HG02610 (cell line): ENCODE results near the gene PYGL.
A peak's percentile ranks its signal among the peaks of the same experiment; 100 is the strongest.
"Not testable (repeated sequence)": the region's sequence is repeated elsewhere in the genome, so short reads cannot be mapped to it uniquely, and the experiment has no call there.

Experiments used
- ATAC-seq: cut with Tn5 transposase; IDR thresholded peaks from one replicate; pipeline ENCODE4 v1.9.1; 2021; ENCODE audit warnings: mild to moderate bottlenecking, moderate library complexity; ENCODE audit not compliant: unreplicated experiment

PYGL gene

DNA sequence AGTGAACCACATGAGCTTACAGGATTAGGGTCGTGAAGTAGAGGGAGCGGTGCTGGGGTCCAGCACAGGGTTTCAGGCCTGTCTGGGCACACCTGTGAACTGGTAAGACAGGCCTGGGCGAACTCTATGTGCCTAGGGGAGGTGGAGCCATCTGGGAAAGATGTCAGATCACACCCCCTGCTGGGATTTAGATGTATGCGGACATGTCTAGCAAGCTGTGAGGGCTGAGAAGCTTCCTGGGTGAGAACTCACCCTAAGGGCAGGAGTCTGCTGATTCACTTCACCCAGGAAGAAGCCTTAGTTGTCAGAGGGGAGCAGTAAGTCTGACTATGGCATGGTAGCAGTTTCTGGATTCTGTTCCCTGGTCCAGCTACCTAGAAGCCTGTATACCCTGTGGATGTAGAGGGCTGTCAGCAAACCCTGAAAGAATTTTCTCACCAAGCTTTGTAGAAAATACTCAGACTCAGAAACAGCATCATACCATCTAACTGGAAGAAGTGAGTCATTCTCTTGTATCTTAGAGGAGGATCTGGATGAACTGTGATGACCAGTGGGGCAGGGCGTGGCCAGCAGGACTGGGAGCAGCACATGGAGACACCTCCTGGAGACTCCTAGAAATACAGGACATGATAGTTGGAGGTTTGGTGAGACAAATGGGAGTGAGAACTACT, 11.2 kb upstream of the PYGL start:
- ATAC-seq, result no peak

DNA sequence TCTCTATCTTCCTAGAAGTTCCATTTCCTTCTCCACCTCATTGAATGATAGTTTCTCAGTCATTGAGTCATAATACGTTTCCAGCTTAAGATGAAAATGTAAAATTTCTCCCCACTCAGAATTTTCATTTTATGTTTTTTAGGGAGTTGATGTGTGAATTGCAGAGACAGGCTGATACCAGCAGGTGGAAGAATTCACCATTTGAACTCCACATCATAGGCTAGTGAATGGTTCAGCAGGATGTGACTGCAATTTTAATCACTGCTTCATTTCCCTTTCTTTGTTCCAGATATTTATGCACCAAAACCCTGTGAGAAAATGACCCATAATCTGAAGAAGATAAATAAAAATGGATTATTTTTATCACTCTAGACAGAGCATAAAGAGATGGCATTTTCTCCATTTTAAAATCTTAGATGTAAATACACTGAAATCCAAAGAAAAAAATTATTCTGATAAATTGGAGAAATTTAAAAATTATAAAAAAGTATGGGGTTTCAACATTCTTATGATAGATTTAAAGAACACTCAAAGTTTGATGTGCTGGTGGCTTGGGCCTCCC, 10.6 kb upstream of the PYGL start:
- no peak for ATAC-seq

DNA sequence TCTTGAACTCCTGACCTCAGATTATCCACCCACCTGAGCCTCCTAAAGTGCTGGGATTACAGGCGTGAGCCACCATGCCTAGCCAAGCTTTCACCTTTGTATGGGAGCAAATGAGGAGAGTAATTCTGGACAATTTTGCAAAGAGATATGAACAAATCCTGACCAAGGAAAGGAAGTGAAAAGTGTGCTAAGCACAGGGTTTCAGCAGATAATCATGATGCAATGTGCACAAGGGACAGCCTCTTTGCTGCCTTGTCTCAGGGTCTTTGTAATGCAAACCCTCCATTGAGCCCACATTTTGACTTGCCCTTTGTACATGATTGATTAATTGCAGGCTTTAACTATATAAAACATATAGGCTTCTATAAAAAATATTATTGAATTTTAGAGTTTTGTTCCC, 9.2 kb upstream of the PYGL start:
- no peak for ATAC-seq

DNA sequence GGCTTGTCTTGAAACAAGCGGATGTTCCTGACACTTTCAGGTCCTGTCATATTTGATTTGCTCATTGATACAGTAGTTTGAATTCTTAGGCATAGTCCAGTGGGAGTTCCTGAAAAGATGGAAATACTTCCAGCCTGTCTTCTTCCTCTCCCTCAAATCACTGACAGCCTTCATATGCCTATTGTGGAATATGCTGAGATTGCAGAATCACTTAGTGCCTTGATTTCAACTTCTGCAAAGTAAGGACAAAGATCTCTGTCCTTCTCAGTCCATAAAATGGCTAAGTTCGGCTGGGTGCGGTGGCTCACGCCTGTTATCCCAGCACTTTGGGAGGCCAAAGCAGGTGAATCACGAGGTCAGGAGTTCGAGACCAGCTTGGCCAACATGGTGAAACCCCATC, 6.7 kb upstream of the PYGL start:
- no peak for ATAC-seq

DNA sequence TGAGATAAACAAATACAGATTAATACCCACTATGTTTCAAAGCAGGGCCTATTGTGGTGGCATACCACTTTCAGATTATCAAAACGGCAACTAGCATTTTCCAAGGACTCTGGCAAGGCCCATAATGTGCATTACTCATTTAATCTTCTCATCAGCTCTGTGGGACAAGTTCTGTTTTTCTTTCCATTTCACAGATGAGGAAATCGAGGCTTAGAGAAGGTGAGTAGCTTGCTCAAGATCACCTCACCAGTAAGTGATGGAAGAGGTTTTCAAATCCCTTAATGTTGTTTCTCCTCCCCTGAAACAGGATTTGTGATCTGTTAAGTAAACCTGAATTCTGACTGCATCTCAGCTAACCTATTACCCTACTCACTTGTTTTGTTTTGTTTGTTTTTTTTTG, 3.9 kb upstream of the PYGL start:
- ATAC-seq, result no peak

DNA sequence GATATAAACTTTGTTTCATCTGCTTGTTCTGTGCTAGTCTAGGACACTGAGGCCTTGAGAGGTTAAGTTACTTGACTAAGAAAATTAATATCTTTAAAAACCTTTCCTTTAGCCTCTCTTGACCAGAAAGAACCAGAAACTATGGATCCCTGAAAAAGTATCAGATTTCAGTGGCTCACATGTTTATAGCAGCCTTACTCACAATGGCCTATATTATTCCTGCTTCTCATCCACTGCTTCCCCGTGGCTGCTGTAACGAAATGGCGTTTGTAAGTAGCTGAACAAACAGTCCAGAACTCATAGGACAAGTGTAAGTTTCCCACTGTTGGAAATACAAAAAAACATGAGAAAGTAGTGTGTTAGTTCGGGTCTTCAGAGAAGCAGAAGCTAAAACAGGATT, 3.2 kb upstream of the PYGL start:
- no peak for ATAC-seq

DNA sequence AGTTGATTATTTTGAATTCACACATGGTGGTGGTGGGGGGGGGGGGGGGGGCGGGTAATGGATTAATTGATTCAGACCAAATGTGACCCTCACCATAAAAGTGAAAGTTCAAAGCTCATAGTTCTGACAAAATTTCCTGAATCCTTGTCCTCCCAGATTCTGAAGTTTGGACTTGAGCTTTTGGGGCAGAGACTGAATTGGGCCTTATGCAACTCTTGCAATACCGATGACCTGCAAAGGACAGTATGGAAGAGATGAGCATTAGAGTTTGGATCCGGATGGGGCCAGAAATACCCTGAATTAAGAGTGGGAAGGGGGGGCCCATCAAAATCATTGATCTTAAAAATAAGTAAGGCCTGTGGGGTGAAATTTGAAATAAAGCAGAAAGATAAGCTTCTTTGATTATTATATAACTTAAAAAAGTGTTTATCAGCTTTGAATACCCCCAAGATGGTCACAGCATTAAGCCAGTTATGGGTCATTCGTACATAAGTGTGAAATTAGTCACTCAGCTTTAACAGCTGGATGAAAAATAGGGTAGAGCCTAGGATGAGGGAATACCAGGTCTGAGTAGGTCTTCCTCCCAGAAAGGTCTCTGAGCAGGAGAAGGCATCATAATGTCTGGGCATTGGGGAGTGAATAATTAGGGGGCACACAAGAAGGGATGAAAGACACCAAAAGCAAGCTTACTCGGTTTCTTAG, 2.1 kb upstream of the PYGL start:
- no peak for ATAC-seq

DNA sequence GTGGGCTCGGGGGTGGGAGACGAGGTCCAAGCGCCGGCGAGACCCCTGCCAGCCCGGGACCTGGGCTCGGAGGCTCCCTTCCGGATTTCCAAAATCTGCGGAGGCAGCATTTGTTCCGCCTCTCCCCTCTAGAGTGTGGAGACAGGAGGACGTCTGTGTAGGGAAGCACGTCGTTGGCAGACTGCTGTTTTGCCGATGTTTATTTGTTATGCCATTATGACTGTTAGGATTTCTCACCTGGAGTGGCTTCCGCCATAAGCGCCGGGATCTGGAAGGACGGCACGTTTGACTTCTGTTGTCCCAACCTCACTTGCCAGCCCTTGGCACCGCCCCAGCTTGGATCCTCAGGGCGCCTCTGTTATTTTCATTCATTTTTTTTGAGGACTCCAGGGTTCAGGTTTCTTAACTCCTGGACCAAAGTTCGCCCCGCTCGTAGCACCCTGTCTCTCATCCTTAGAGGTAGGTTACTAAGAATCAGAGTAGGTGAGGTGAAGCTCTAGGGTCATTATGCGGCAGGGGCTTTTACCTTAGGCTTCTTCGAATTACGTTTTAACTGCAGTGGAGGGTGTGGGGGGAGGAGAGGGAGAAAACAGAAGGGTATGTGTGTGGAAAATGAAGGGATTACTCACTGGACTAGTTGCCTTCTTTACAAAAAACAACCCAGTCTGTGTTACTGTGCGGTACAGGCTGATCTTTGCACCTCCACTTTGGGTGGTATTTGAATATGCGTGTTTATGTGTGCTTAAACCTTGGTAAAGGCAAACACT, 547 bp upstream of the PYGL start:
- ATAC-seq, result no peak

DNA sequence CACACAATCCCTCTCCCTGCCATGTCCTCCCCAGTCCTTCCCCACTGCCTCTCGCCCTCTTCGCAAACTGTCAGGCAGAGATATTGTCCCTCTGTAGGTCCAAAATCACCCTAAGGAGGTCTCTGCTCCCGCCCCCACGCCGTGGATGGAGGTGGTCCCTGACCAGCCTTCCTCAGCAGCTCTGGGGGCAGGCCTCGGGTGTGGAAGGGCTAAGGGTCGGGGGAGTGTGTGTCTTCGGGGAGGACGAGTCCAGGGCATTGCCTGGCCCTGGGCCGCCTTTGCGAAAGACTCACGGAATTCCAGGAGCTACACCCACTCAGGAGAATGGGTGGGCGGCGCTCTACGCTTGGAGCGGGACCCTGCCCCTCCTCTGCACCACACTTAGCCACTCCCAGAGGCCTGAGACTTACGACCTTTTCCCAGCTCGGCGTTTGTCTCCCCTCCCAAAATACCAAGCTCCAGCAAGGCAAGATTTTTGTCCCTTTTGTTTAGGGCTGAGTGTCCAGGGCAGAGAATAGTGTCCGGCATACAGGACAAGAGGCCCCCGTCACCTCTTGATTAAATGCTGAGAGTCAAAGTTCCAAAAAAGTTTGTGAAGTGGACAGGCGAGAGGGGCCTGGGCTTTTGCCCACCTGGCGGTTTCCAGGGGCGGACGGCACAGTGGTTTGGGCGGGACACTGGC, 881 bp downstream of the PYGL start:
- no peak for ATAC-seq

DNA sequence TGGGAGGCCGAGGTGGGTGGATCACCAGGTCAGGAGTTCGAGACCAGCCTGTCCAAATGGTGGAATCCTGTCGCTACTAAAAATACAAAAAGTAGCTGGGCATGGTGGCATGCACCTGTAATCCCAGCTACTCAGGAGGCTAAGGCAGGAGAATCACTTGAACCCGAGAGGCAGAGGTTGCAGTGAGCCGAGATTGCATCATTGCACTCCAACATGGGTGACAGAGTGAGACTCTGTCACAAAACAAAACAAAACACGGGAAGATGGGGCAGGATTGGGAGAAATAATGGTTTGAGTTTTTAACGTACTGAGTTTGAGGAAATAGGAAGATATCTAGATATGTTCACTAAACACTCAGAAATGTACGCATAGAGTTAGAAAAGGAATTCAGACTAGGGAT, 2.6 kb downstream of the PYGL start:
- ATAC-seq, result not testable (repeated sequence)

DNA sequence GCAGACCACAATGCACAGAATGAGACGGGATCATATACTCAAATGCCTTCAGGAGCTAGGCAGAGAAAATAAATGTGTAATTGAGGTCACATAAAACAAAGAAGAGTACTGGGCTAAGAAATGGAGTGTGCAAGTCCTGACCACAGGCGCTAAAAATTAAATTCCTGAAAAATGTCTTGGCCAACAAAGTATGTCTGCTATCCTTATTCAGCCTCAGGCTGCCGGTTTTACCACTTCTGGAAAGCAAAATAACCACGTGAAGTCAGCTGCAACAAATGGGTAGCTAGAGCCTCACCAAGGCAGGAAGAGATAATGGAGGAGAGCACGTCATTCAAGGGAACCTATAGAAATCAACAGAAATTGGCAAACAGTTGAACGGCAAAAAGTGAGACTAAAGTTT, 3.1 kb downstream of the PYGL start:
- ATAC-seq, result no peak

DNA sequence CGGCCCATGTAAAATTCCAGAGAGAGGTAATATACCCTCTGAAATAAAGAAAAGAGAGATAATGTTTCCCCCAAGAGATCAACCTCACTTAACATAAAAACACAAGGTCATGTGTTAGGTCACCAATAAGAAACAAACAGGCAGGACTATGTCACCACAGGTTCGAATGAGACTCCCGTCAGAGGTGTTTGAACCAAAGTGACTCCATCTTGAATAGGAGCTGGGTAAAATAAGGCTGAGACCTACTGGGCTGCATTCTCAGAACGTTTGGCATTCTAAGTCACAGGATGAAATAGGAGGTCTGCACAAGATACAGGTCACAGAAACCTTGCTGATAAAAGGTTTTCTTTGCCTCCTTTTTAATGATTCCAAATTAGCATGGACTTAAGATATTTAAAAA, 6.5 kb downstream of the PYGL start:
- ATAC-seq, result no peak

DNA sequence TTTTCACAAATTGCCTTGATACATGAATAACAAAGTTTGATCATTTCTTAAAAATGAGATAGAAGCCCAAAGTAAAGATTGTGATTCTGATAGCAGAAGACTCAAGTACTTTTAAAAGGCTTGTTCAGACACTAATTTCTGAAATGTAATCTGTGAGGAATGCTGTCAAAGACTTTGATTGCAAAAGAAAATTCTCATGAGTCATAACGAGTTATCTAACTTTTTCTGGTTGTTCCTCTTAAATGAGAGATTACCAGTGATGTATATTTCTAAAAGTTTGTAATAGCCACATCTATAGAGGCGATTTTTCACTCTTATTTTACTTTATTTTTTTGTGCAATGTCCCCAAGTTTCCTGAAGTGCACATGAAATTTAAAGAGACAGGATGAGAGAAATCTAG, 7.0 kb downstream of the PYGL start:
- ATAC-seq, result no peak

DNA sequence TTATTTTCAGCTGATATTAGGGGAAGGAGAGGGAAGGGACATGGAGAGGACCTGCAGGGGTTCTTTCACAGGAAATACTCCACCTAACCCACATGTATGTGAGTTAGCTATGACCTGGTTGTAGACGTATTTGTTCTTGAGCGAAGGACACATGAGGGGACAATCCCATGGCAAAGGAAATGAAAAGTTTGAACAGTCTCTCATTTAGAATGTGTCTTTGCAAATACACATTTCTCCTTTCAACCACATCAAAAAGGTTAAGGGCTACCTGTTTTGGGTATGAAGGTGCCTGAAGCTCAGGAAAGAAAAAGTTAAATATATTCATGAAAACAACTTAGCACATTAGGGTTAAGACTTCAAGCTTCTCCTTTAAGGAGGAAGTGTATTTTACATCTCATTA, 7.4 kb downstream of the PYGL start:
- ATAC-seq, result peak; percentile 74

DNA sequence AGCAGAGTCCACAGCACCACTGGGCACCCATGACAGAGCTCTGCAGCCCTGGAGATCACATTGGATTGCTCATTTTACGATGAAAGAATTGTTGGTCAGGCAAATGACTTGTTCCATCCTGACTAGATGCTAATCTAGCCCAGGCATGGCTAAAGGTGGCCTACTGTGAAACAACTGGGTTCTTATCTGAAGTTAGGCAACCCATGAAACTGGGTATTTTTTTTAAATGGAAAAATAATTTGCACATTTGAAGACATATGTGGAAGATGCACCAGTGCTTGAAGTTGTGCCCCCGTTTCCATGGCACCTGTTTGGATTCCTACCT, 8.3 kb downstream of the PYGL start:
- ATAC-seq, result no peak

DNA sequence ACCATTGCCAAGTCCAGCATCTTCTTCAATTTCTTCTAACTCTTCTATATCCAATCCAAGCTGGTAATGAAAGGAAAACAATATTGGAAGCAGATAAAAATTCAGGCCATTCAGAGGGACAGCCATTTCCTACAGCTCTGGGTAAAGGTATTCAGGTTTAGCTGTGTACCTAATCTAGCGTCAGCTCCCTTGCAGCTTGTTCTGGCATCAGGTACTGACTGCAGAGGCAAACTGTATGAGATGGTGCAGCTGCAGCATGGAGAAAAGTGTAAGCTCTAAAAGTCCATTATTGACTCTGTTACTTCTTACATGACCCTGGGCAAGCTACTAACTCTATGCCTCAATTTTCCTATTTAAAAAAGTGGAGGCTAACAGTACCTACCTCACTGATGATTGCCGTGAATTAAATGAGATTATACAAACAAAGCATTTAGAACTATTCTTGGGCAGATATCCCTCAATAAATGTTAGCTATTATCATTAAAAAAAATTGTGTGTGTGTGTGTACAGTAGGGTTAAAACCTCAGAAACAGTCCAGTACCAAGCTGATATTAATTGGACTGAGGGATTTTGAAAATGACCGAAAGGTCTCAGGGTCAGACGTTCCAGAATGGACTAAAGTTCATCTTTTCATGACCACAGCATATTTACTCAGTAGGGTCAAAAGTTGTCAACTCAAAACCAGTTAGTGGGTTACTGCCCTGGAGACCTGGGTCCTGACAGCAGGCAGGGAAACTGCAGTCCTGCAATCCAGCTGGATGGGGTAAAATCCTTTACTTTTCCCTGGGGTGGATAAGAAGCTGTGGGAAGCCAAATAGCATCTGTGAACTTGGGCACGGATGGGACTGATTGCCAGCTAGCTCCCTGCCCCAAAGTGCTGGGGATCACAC, 8.9 kb downstream of the PYGL start:
- no peak for ATAC-seq

DNA sequence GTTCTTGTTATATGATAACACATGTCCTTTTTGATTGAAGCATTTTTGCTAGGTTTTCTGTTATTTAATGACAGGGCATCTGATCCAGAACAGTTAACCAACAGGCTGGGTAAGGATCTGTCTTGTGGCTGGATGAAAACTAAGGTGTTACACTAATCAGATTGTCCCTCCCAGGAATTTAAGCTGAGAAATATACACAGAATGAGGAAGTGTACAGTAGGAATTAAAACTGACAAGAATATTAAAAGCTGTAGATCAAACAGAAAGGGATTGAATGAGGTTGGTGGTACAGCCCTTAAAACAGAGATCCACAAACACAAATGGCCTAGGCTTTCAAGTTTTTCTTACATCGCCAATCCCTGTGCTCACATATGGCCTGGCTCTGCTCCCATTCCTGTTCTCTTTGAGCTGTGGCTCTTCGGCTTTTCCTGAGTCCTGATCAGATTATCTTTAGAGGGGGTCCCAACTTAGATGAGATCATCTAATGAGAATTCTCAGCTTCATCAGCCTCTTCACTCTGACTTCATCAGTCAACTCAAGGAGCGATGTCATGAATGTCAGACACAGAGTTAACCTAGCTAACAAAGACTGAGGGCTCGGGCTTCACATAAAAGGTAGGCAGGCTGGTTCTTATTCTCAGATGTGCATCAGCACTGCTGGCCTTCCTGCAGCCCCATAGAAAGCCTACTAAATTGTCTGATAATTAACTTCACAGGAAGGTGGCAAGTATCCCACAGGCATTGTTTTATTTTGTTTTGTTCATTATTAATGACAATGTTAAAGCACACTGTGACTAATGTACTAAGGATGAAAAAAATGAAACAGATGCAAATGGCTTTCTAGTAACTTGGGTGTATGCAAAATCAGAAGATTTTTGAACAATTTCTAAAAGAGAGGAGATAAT, 11.4 kb downstream of the PYGL start:
- no peak for ATAC-seq

DNA sequence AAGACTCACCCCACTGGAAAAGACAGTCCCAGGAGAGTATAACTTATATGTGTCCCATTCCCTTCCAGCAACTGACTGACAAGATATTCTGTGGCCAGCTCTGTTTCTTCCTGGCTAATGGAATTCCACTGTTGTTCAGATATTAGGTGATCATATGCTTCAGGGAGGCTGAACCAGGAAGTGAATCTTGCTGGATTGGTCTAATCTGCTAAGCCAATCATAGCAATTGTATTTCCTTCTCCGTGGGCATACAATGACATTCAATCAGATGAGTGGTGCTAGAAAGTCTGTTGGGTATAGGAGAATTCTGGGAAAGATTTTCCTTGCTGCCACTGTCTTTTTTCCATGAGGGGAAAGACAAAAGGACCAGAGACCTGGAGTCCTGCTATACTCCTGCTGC, 12.1 kb downstream of the PYGL start:
- no peak for ATAC-seq

DNA sequence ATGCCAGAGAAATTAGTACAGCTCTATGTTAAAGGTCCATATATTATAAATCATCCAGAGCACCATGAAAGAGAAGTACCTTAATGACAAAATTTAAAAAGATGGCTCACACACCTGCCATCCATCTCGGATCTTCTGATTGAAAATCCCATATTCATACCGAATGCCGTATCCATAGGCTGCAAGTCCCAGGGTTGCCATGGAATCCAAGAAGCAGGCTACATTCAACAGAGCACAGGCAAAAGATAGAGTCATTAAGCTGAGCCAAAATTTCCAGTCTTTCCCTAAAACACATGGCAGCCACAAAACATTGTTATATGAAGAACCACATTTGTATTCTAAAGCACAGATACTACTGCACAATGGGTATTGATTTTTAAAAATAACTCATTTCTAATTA, 12.7 kb downstream of the PYGL start:
- no peak for ATAC-seq
